DMS114 treated with DMSO at 0.1 percent for 48 hours (cell line): ENCODE measurements around the gene SVIL.
A peak's percentile ranks its signal among the peaks of the same experiment; 100 is the strongest.

Experiments used
- DNase-seq: peaks from one replicate; lab custom pipeline; 2025; ENCODE audit not compliant: unreplicated experiment; lab: John Stamatoyannopoulos, UW

The SVIL gene

DNA sequence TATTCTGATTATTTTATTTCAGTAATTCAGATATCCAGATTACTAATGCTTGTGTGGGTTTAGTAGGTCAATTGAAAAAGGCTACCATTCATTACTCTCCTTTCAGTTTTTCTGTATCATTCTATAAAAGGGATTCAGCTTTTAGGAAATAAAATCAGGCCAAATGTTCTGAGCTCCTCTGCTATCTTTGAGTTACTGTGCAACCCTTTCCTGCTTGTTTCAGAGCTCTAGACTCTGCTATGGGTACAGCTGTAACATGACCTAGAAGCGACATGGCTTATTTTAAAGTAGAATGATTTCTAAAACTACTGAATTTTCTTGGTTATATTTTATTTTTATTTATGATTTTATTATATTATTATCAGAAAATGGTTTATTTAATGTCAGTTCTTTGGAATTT lies 203.1 kb downstream of the SVIL start:
- DNase-seq, result no peak

DNA sequence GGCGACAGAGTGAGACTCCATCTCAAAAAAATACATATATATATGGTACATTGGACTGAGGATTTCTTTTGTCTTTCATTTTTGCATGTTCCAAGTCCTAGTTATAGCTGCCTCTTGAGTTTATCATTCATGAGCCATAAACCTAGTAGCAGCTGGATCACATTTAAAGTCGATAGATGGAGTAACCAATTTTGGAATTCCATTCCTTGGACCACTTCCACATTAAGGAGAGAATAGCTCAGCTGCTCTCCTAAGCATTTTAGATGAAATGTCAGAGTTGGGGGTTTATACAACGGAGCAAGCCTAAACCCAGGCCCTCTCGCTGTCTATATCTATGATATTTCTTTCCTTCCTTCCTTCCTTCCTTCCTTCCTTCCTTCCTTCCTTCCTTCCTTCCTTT lies 204.7 kb downstream of the SVIL start:
- no peak for DNase-seq

DNA sequence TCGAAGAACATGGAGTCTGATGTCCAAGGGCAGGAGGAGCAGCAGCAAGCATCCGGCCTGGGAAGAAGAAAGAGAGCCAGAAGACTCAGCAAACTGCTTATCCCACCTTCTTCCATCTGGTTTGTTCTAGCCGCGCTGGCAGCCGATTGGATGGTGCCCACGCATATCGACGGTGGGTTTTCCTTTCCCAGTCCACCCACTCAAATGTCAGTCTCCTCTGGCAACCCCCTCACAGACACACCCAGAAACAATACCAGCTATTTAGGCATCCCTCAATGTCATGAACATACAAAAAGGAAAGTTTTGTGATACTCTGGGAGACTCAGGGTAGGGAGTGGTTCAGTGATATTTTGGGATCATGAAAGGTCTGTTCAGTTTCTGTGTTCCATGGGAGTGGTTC lies 206.3 kb downstream of the SVIL start:
- no peak for DNase-seq

DNA sequence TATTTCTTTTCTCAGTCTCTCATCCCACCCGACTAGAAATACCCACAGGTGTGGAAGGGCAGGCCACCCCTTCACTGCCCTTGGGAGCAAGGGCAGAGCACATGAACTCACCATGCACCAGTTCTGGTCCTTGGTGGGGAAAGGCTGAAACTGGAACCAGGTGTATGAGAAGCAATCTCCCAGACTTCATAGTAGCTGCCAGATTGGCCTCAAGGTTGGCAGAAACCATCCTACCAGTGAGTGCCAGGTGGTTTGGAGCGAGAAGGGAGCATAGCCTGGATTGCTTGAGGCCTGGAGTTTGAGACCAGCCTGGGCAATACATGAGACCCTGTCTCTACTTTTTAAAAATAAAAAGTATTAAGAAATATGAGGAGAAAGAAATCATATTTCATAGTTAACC lies 207.1 kb downstream of the SVIL start:
- no peak for DNase-seq

DNA sequence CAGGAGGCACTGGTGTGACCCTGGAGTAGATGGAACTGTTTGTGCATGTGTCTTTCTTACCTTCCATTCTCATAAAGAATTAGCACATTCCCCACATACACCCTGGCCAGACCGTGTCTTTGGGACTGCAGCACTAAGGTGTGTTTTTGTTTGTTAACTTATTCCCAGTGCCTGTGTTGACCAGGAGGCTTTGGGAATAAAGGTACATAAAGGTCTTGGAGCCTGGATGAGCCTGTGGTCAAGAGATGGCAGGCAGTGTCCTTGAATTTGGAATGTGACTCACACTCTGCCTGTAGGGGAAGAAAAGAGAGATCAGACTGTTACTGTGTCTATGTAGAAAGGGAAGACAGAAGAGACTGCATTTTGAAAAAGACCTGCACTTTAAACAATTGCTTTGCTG lies 208.4 kb downstream of the SVIL start:
- DNase-seq, result no peak

DNA sequence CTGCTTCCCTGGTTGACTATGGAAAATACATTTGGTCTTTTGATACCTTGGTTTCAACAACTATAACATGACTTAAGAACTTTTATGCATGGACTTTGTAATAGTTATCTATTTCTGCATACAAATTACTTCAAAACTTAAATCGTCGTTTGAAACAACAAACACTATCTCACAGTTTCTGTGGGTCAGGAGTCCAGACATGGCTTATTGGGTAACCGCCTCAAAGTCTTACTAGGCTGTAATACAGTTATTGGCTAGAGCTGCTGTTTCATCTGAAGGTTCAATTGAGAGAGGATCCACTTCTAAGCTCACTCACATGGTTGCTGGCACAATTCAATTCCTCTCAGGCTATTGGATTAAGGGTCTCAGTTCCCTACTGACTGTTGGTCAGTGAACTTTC lies 210.8 kb downstream of the SVIL start:
- no peak for DNase-seq

DNA sequence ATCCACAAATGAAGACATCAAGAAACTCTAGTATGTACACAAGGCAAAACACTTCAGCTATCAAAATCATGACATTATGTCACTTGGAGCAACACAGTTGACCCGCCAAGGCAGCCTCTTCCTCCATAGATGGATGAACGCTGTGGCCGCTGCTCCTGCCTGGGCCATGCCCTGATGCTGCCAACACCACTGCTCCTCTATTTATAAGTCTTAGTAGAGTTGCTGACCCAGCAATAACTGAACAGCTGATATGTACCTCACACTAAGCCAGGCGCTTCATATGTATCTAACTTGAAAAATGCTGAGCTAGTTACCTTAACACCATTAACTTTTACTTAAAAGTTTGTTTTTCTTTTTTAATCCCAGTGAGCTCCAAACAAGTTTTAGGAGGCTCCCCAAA lies 214.0 kb downstream of the SVIL start:
- no peak for DNase-seq

DNA sequence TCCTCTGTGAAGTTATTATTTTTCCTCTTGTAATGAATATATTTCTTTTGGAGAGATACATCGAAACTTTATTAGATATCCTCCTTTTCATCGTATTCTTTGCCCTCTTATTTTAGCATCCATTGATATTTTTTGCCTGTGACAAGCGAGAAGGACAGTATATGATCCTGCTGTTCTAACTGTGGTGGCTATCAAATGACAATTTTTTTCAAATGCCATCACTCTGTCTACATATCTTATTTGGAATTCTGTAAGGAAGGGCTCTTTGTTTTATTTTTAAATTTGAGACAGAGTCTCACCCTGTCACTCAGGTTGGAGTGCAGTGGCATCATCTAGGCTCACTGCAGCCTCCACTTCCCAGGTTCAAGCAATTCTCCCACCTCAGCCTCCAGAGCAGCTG lies 217.4 kb downstream of the SVIL start:
- DNase-seq, result no peak

DNA sequence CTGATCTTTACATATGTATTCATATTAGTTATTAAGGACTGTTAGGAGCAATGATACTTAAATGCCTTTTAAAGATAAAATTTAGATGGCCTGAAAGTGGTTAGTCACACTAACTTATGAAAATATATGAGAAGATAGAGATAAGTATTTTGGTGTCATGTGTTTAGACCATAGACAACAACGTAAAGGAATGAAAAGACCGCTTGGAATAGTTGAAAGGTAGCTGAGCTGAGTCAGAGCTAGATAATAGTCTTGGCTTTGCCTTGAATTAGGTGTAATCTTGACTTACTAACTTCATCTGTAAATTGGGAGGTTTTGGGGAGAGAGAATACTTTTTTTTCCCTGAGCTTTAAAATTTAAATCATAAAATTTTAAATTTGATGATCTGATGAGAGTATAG lies 218.9 kb downstream of the SVIL start:
- no peak for DNase-seq

DNA sequence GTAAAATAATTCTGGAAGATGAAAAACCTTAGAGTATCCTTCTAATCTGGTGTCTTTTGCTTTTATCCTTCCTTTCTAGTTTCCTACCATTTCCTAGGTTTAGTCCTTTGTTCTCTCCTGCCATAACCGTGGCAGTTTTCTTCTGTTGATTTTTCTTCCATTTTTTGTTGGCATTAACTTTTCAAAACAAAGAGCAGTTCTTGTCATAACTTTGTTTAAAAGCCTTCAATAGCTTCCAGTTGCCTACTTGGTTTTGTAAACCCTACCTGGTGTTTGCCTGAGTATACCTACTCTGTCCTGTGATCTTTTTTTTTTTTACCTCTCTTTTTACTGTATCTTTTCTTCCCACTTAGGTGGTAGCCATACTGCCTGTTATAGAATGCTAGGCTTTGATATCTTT lies 220.3 kb downstream of the SVIL start:
- no peak for DNase-seq

DNA sequence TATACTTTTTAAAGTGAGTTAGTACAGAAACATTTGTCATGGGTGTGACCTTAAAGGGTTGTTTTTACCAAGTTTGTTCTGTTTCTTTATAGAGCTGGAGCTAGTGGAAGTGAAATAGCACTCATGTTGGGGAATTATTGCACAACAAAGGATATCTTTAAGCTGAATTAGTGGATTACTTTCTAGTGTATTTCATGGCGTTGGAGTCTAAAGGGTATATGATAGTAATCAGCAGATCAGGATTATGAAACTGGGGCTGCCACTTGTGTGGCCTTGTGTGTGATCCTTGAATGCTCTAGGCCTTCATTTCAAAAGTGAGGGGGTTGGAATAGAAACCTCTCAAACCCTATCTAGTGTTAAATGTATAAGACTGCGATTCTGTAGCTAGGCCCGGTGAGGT lies 222.3 kb downstream of the SVIL start:
- DNase-seq, result no peak

DNA sequence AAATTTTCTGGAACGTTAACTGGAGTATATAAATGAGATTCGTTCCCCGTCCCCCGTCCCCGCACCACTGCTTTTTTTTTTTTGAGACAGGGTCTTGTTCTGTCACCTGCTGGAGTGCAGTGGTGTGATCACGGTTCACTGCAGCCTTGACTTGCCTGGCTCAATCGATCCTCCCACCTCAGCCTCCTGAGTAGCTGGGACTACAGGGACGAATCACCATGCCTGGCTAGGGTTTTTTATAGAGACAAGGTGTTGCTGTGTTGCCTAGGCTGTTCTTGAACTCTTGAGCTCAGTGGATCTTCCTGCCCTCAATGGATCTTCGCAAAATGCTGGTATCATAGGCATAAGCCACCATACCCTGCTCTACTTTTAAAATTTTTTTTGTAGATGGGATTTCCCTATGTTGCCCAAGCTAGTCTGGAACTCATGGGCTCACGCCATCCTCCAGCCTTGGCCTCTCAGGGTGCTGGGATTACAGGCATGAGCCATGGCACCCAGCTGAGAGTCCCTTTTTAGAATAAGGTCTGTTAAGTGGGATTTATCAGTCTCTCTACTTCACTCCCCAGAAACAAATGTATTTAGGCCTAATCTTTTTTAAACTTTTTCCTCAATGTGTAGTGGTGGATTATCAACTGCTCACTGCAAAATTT lies 223.0 kb downstream of the SVIL start:
- DNase-seq, result no peak

DNA sequence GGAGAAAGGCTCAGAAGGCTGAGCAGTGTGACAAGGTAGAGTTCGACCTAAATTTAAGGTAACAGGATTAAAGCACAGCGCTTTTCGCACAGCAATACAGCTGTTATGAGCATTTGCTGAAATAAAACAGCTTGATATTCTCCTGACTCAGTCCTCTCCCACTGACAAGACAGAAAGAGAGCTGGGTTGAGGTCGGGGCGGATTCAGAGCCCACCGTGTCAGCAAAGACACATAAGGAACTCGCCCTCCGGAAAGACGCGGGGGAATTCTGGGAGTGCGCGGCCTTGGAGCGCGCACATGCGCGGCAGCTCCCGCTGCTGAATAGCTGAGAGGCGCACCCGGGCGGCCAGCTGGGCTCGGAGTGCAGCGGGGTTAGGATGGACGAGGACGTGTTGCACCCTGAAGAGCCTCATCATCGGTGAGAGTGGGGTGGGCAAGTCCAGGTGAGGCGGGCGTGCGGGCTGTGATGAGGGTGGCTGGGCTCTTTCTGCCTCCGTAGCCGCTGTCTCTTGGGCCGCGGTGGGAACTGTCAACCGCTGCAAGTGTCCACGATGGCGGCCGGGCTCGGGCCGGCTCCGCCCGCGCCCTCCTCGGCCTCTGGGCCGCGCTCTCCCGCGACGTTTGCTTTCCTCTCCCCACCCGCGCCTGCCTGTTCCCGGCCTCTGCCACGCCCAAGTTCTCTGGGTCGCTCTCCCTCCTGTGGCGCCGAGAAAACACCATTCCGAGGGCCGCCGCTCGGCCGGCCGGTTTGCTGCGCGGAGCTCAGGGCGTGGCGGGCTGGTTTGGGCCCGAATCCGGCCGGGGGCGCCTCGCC lies 225.3 kb downstream of the SVIL start:
- DNase-seq, result peak; percentile 67

DNA sequence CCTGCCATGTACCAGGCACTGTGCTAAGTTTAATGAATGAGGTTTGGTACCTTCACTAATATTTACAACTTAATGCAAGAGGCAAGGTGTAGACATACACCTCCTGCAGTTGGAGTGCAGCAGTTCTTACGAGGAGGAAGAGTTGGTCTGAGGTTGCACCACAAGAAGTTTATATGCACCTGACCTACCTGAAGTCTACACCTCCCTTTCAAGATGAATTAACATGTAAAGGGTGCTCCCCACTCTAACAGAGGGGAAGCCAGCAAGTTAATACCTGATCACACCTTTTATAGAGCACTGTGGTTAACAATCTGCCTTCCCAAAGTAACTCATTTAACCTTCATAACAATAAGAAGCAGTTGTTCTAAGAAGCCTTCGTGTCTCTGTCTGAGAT lies 225.9 kb downstream of the SVIL start:
- no peak for DNase-seq
